Suprapubic skin (tissue), 4 donors: ENCODE measurements around the gene ABCD2. TPM values are rescaled to one million over a fixed set of nuclear protein-coding genes. Genes with fewer than 3 reads are reported as not detected.
"Not testable (repeated sequence)": the region's sequence is repeated elsewhere in the genome, so short reads cannot be mapped to it uniquely, and the experiment has no call there.

Source experiments
- DNase-seq, 2 donors: peaks; one replicate each; pipeline ENCODE4 v3.0.0-alpha.2; 2019; ENCODE audit warnings: low spot score in 2 of 2
- H3K27ac ChIP-seq: fragments of 200-600 bp; sonication (generic); one replicate; pipeline ENCODE4 v1.5.1; 2019
- H3K27me3 ChIP-seq: fragments of 200-600 bp; sonication (generic); one replicate; pipeline ENCODE4 v1.5.1; 2019
- H3K36me3 ChIP-seq: fragments of 200-600 bp; sonication (generic); one replicate; pipeline ENCODE4 v1.5.1; 2019
- H3K4me1 ChIP-seq: fragments of 200-600 bp; sonication (generic); one replicate; pipeline ENCODE4 v1.5.1; 2019
- H3K4me3 ChIP-seq: fragments of 200-600 bp; sonication (generic); one replicate; pipeline ENCODE4 v1.5.1; 2019; ENCODE audit warnings: mild to moderate bottlenecking
- H3K9me3 ChIP-seq: fragments of 200-600 bp; sonication (generic); one replicate; pipeline ENCODE4 v1.5.1; 2019
- CTCF ChIP-seq, 2 donors: fragments of 200-600 bp in 1 of 2; fragments of 450-650 bp in 1 of 2; sonication (generic) in 1 of 2; IDR thresholded peaks; one replicate each; pipeline ENCODE4 v1.5.1; 2016 to 2019; ENCODE audit warnings: antibody characterized with exemption in 2 of 2, mild to moderate bottlenecking in 1 of 2, moderate library complexity in 1 of 2
- EP300 ChIP-seq: sonication (generic); formaldehyde crosslinking; IDR thresholded peaks from one replicate; pipeline ENCODE4 v1.6.1; 2017; ENCODE audit warnings: antibody characterized with exemption
- POLR2A ChIP-seq, 2 donors: fragments of 450-650 bp; IDR thresholded peaks; one replicate each; pipeline ENCODE4 v1.6.1; 2017; ENCODE audit warnings: antibody characterized with exemption in 2 of 2, mild to moderate bottlenecking in 2 of 2, moderate library complexity in 2 of 2
- POLR2AphosphoS5 ChIP-seq, 3 donors: sonication (generic); formaldehyde crosslinking; IDR thresholded peaks; one replicate each; pipeline ENCODE4 v1.6.1; 2017; ENCODE audit warnings: antibody characterized with exemption in 3 of 3
- WGBS: methylation state at CpG from one replicate; pipeline ENCODE4 v1.1.5; 2018; 5-methylcytosine and 5-hydroxymethylcytosine counted together
- total RNA-seq, 4 donors: library from RNA; depleted of rRNA; stranded (reverse); fragments of >200 nt; gene quantifications; one replicate each; pipeline ENCODE4 v1.1.0, GENCODE V29; 2016

ABCD2 gene
- total RNA-seq, 4 donors from 2014 or later = 0.08 to 0.72 (median 0.22) TPM

DNA sequence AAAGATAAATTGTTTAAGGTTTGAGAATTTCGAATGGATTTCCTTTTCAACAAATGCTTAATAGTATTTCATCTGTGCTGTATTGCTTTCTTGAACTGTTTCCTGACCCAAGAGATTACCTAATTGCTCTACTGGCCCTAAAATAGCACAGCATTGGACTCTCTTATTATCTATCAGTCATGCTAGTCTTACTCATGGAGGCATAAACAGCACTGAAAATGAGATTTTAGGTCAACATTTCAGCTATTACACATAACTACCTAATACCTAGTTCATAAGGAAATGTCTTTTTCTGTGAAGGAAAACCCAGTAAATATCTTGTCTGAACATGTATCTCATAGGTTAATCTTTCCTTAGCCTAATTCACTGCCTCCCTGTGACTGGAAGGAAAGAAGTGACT is 4.3 kb upstream of the ABCD2 start:
- Histone ChIP-seq H3K9me3 (no peaks in the 10 kb centered on the region), H3K4me3 (no peak overlapping the region), H3K4me1 (peaks cover 10% of the 10 kb centered on the region), H3K36me3 (no peaks in the 10 kb centered on the region), H3K27ac (no peak overlapping the region), H3K27me3 (no peaks in the 10 kb centered on the region)
- DNase-seq = no peak
- no peak for TF ChIP-seq EP300
- TF ChIP-seq POLR2AphosphoS5 (IDR thresholded peaks at IDR 0.05) = no peak
- TF ChIP-seq CTCF (IDR thresholded peaks at IDR 0.05) = no peak
- TF ChIP-seq POLR2A (IDR thresholded peaks at IDR 0.05) = no peak
- WGBS = 72% methylated on average over 1 of the region's 1 CpG

GRCh38 chr12:39623160-39623559 is 3.6 kb upstream of the ABCD2 start:
- H3K4me3 ChIP-seq, H3K36me3 ChIP-seq, H3K27ac ChIP-seq, H3K9me3 ChIP-seq, DNase-seq, H3K27me3 ChIP-seq: not testable (repeated sequence)
- peaks cover 10% of the 10 kb centered on the region for H3K4me1 ChIP-seq
- 92% methylated on average over 10 of the region's 10 CpGs for WGBS

- Histone ChIP-seq H3K4me1 (peaks cover 10% of the 10 kb centered on the region), H3K27ac (no peak overlapping the region), H3K4me3 (no peak overlapping the region), H3K9me3 (no peaks in the 10 kb centered on the region), H3K27me3 (no peaks in the 10 kb centered on the region), H3K36me3 (no peaks in the 10 kb centered on the region)
- 60% methylated on average over 1 of the region's 1 CpG for WGBS
- DNase-seq = no peak
- TF ChIP-seq POLR2AphosphoS5 (IDR thresholded peaks at IDR 0.05) (no peak), POLR2A (IDR thresholded peaks at IDR 0.05) (no peak), CTCF (IDR thresholded peaks at IDR 0.05) (no peak), EP300 (no peak)
Measured at GRCh38 chr12:39622306-39622705, 2.7 kb upstream of the ABCD2 start.

DNA sequence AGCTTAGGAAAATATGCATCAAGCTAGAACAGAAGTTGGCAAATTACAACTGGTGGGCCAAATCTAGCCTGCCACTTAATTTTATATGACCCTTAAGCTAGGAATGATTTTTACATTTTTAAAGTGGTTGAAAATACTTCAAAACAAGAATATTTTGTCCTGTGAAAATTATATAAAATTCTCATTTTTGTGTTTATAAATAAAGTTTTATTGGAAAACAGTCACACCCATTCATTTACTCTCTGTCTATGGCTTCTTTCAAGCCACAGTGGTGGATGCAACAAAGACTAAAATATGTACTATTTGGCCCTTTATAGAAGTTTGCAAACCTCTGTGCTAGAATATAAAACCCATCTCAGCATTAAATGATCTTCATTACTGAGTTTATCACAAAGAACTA is 2.1 kb upstream of the ABCD2 start:
- Histone ChIP-seq H3K9me3 (no peaks in the 10 kb centered on the region), H3K4me3 (no peak overlapping the region), H3K36me3 (no peaks in the 10 kb centered on the region), H3K27ac (no peak overlapping the region), H3K4me1 (peaks cover 10% of the 10 kb centered on the region), H3K27me3 (no peaks in the 10 kb centered on the region)
- no peak for DNase-seq
- TF ChIP-seq POLR2AphosphoS5 (IDR thresholded peaks at IDR 0.05) = no peak
- TF ChIP-seq EP300 = no peak
- no peak for TF ChIP-seq CTCF (IDR thresholded peaks at IDR 0.05)
- TF ChIP-seq POLR2A (IDR thresholded peaks at IDR 0.05) = no peak

DNA sequence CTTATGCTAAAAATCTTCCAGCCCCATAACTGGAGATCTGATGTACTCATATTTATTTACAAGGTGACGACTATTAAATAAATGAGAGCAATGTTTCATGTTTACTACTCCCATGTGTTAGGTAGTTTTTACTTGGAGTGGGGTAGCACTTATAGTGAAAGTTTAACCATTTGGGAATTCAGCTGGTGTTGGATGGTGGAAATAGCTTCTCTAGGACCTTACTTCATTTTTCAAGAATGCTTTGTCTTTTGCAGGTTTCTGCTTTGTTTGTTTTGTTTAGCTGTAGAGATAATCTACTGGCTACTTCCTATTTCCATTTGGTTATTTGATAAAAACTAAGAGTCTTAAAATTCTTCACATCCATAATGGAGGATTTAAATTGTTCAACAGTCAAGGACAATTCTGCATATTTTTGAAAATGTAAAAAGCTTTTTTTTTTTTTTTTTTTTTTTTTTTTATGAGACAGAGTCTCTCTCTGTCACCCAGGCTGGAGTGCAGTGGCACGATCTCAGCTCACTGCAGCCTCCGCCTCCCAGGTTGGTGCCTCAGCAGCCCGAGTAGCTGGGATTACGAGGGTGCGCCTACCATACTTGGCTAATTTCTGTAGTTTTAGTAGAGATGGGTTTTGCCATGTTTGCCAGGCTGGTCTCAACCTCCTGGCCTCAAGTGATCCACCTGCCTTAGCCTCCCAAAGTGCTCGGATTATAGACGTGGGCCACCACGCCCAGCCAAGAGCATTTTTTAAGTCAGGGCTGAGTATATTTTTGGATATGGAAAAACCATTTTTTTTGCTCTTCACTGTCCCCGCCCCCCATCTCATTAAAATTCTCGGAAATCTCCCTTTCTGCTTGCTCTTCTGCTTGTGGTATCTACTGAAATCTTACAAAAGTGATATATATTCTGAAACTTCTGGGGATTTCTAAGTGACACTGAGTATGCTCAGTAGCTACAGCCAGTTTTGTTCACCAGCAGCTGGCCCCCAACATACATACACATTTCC is 1.4 kb upstream of the ABCD2 start:
- Histone ChIP-seq H3K4me3 (peak overlapping the region; percentile 51), H3K27ac (peak overlapping the region; percentile 36), H3K36me3 (no peaks in the 10 kb centered on the region), H3K27me3 (no peaks in the 10 kb centered on the region), H3K9me3 (no peaks in the 10 kb centered on the region), H3K4me1 (peaks cover 10% of the 10 kb centered on the region)
- TF ChIP-seq POLR2AphosphoS5 (IDR thresholded peaks at IDR 0.05) (no peak), CTCF (IDR thresholded peaks at IDR 0.05) (no peak), POLR2A (IDR thresholded peaks at IDR 0.05) (no peak), EP300 (no peak)
- DNase-seq = no peak
- WGBS = 73% methylated on average over 11 of the region's 11 CpGs
